Prostate gland (tissue), 2 donors: ENCODE measurements around the gene PLXNC1. TPM values are rescaled to one million over a fixed set of nuclear protein-coding genes. Genes with fewer than 3 reads are reported as not detected.

Experiments
- DNase-seq: peaks from one replicate; pipeline ENCODE4 v3.0.0-alpha.2; 2019; ENCODE audit warnings: low spot score
- H3K27ac ChIP-seq, 2 donors: fragments of 200-600 bp; sonication (generic); 2 replicates each; pipeline ENCODE4 v1.5.1; 2017 to 2019
- H3K27me3 ChIP-seq: fragments of 200-600 bp; sonication (generic); replicated peaks from 2 replicates; pipeline ENCODE4 v1.5.1; 2019; ENCODE audit not compliant: insufficient read depth
- H3K36me3 ChIP-seq, 2 donors: fragments of 200-600 bp; sonication (generic); 1 replicate in 1 of 2; 2 replicates in 1 of 2; pipeline versions ENCODE4 v1.5.1 to v1.8.1; 2017 to 2019
- H3K4me1 ChIP-seq: fragments of 200-600 bp; sonication (generic); replicated peaks from 2 replicates; pipeline ENCODE4 v1.5.1; 2019
- H3K4me3 ChIP-seq, 2 donors: fragments of 200-600 bp; sonication (generic); 2 replicates each; pipeline ENCODE4 v1.5.1; 2017 to 2019
- H3K9me3 ChIP-seq: fragments of 200-600 bp; sonication (generic); 2 replicates; pipeline ENCODE4 v1.5.1; 2017
- POLR2A ChIP-seq: fragments of 450-650 bp; IDR thresholded peaks from one replicate; pipeline ENCODE4 v1.6.1; 2016; ENCODE audit warnings: antibody characterized with exemption, mild to moderate bottlenecking
- POLR2AphosphoS5 ChIP-seq: sonication (generic); formaldehyde crosslinking; IDR thresholded peaks from one replicate; pipeline ENCODE4 v1.6.1; 2017; ENCODE audit warnings: antibody characterized with exemption
- WGBS: methylation state at CpG from one replicate; pipeline ENCODE4 v1.1.5; 2018; 5-methylcytosine and 5-hydroxymethylcytosine counted together
- intact Hi-C: fragments of 100-400 bp; cut with DNase I; formaldehyde crosslinking; loops from one replicate; pipeline ENCODE4 v1.14.2; 2022
- total RNA-seq, 2 donors: library from RNA; depleted of rRNA; stranded (reverse); fragments of >200 nt; gene quantifications; one replicate each; pipeline ENCODE4 v1.1.0, GENCODE V29; 2016
- TF ChIP-seq, protein P1 (sequence below), 4 experiments: fragments of 200-600 bp in 2 of 4; fragments of 450-650 bp in 2 of 4; sonication (generic) in 2 of 4; IDR thresholded peaks; 1 replicate in 3 of 4; 2 replicates in 1 of 4; pipeline ENCODE4 v1.5.1; 2016 to 2019; ENCODE audit warnings: antibody characterized with exemption in 4 of 4, mild to moderate bottlenecking in 2 of 4, moderate library complexity in 2 of 4

The PLXNC1 gene
- total RNA-seq, 2 donors from 2014 or later = 2.7 to 118 TPM

GRCh38 chr12:94169966-94170689, 21.8 kb downstream of the PLXNC1 start:
- 72% methylated on average over 6 of the region's 6 CpGs for WGBS
- Histone ChIP-seq H3K4me3 (no peak overlapping the region), H3K27me3 (no peaks in the 10 kb centered on the region), H3K36me3 (no peaks in the 10 kb centered on the region), H3K27ac (no peak overlapping the region), H3K4me1 (no peaks in the 10 kb centered on the region), H3K9me3 (no peaks in the 10 kb centered on the region)
- DNase-seq = no peak
- TF ChIP-seq, protein P1, sequence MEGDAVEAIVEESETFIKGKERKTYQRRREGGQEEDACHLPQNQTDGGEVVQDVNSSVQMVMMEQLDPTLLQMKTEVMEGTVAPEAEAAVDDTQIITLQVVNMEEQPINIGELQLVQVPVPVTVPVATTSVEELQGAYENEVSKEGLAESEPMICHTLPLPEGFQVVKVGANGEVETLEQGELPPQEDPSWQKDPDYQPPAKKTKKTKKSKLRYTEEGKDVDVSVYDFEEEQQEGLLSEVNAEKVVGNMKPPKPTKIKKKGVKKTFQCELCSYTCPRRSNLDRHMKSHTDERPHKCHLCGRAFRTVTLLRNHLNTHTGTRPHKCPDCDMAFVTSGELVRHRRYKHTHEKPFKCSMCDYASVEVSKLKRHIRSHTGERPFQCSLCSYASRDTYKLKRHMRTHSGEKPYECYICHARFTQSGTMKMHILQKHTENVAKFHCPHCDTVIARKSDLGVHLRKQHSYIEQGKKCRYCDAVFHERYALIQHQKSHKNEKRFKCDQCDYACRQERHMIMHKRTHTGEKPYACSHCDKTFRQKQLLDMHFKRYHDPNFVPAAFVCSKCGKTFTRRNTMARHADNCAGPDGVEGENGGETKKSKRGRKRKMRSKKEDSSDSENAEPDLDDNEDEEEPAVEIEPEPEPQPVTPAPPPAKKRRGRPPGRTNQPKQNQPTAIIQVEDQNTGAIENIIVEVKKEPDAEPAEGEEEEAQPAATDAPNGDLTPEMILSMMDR (IDR thresholded peaks at IDR 0.05) = no peak
- TF ChIP-seq POLR2A (no peak), POLR2AphosphoS5 (no peak)
- intact Hi-C loops = no loop called here

DNA sequence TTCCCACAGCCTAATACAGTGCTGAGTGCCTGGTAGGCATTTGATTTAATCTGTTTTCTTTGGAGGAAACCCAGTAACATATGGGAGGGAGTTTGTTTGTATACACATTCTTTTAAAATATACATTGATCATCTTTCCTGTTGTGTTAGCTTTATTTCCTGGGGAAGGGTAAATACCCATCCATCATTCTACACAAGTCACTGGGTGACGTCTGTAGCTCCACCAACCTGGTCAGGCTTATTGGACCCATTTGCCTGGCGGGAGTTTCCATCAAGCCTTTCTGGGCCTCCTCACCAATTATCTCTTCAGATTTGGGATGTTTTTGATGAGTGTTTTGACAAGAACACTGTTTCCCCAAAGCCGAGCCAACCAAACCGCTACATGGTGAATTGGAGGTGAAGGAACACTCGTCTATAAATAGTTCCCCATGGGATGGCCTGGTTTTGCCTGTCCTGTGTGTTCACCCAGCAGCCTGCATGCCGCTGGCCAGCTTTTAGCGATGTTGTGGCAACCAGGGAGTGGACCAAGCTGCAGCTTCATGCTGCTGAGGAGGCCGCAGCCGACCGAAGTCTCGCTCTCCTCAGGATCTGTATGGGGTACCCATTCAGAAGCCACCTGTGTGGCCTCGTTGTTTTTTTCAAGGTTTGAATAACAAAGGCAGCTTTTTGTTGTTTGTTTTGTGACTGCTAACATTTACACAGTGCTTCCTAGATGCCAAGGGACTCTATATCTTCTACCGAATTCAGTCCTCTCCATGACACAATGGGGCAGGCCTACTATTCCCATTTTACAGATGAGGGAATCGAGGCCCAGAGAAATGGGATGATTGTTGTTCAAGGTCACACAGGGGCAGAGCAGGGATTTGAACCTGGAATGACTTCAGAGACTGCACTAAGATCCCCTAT, 22.6 kb downstream of the PLXNC1 start:
- DNase-seq = no peak
- Histone ChIP-seq H3K4me1 (no peaks in the 10 kb centered on the region), H3K4me3 (no peak overlapping the region), H3K27me3 (no peaks in the 10 kb centered on the region), H3K27ac (no peak overlapping the region), H3K36me3 (no peaks in the 10 kb centered on the region), H3K9me3 (no peaks in the 10 kb centered on the region)
- WGBS = 75% methylated on average over 14 of the region's 14 CpGs
- TF ChIP-seq, protein P1 (IDR thresholded peaks at IDR 0.05) = no peak
- TF ChIP-seq POLR2AphosphoS5 = no peak
- no peak for TF ChIP-seq POLR2A
- intact Hi-C loops = no loop called here

DNA sequence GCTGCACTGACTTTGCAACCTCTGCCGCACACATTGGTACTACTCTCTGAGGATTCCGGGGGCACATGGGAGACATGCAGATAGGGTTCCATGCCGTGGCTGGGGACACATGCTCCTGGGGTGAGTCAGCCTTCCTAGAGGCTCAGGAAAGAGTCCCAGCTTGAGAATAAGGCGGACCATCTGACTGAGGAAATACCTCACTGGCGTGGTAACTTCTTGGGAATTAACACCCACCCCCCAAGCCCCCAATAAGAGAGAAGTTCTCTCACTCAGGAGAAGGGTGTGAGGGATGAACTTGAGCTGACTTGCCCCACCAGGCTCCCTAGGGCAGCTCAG, 23.2 kb downstream of the PLXNC1 start:
- 97% methylated on average over 5 of the region's 5 CpGs for WGBS
- H3K4me1 ChIP-seq = no peaks in the 10 kb centered on the region
- no peaks in the 10 kb centered on the region for H3K36me3 ChIP-seq
- DNase-seq = no peak
- no peak overlapping the region for H3K27ac ChIP-seq
- no peaks in the 10 kb centered on the region for H3K9me3 ChIP-seq
- H3K27me3 ChIP-seq = no peaks in the 10 kb centered on the region
- TF ChIP-seq, protein P1 (IDR thresholded peaks at IDR 0.05) = no peak
- no peak for TF ChIP-seq POLR2A
- no peak for TF ChIP-seq POLR2AphosphoS5
- no peak overlapping the region for H3K4me3 ChIP-seq
- intact Hi-C loops = no loop called here

DNA sequence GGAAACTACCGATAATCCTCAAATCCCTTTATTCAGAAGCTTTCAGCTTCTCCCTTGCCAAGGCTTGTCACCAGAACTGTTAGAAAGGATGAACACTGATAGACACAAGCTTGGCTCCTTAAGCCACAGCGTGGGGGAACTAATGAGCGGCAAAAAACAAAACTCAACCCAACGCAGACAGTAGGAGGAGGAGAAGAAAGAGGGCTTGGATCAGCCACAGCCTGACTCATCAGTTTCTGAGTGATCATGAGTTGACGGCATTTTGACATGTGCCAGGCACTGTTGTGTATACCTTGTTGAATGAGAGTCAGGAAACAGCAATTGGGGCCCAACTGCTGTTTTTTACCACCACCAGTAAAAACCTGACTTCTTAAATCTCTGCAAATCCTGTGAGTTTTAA, 23.7 kb downstream of the PLXNC1 start:
- DNase-seq = no peak
- 82% methylated on average over 5 of the region's 5 CpGs for WGBS
- TF ChIP-seq, protein P1 (IDR thresholded peaks at IDR 0.05) = no peak
- TF ChIP-seq POLR2A (no peak), POLR2AphosphoS5 (no peak)
- Histone ChIP-seq H3K27ac (no peak overlapping the region), H3K36me3 (no peaks in the 10 kb centered on the region), H3K9me3 (no peaks in the 10 kb centered on the region), H3K27me3 (no peaks in the 10 kb centered on the region), H3K4me1 (no peaks in the 10 kb centered on the region), H3K4me3 (no peak overlapping the region)
- intact Hi-C loops = no loop called here
